ENCODE data around the gene COQ10A.

- TF ChIP-seq EZH2 (IDR thresholded peaks at IDR 0.05; ENCODE audit: borderline replicate concordance, control insufficient read depth, low read depth, low read length), result no peak
- TF ChIP-seq ZNF274 (IDR thresholded peaks at IDR 0.05; ENCODE audit: insufficient read depth, insufficient read length), result no peak
- no peak for TF ChIP-seq RBBP5 (conservative IDR thresholded peaks at IDR 0.05)
- TF ChIP-seq KDM1A (IDR thresholded peaks at IDR 0.05; ENCODE audit: borderline replicate concordance), result no peak
- TF ChIP-seq POLR2A (IDR thresholded peaks at IDR 0.05; ENCODE audit: low read depth, low read length), result no peak
- no peak for TF ChIP-seq CTCF (IDR thresholded peaks at IDR 0.05 in 2 of 3, conservative IDR thresholded peaks at IDR 0.05 in 1 of 3; ENCODE audit: control insufficient read depth in 2 of 3, extremely low read depth in 1 of 3, insufficient read depth in 1 of 3, low read depth in 3 of 3, low read length in 3 of 3)
- TF ChIP-seq ZNF207 (IDR thresholded peaks at IDR 0.05; ENCODE audit: borderline replicate concordance), result no peak
- no peak for TF ChIP-seq SUZ12 (IDR thresholded peaks at IDR 0.05; ENCODE audit: unreplicated experiment)
- TF ChIP-seq, protein P1, sequence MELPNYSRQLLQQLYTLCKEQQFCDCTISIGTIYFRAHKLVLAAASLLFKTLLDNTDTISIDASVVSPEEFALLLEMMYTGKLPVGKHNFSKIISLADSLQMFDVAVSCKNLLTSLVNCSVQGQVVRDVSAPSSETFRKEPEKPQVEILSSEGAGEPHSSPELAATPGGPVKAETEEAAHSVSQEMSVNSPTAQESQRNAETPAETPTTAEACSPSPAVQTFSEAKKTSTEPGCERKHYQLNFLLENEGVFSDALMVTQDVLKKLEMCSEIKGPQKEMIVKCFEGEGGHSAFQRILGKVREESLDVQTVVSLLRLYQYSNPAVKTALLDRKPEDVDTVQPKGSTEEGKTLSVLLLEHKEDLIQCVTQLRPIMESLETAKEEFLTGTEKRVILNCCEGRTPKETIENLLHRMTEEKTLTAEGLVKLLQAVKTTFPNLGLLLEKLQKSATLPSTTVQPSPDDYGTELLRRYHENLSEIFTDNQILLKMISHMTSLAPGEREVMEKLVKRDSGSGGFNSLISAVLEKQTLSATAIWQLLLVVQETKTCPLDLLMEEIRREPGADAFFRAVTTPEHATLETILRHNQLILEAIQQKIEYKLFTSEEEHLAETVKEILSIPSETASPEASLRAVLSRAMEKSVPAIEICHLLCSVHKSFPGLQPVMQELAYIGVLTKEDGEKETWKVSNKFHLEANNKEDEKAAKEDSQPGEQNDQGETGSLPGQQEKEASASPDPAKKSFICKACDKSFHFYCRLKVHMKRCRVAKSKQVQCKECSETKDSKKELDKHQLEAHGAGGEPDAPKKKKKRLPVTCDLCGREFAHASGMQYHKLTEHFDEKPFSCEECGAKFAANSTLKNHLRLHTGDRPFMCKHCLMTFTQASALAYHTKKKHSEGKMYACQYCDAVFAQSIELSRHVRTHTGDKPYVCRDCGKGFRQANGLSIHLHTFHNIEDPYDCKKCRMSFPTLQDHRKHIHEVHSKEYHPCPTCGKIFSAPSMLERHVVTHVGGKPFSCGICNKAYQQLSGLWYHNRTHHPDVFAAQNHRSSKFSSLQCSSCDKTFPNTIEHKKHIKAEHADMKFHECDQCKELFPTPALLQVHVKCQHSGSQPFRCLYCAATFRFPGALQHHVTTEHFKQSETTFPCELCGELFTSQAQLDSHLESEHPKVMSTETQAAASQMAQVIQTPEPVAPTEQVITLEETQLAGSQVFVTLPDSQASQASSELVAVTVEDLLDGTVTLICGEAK (IDR thresholded peaks at IDR 0.05; ENCODE audit: borderline replicate concordance), result no peak
- no peak for TF ChIP-seq IKZF2 (IDR thresholded peaks at IDR 0.05)
- TF ChIP-seq NBN (IDR thresholded peaks at IDR 0.05), result no peak
- TF ChIP-seq GABPA (IDR thresholded peaks at IDR 0.05; ENCODE audit: low read depth), result no peak
- TF ChIP-seq EP300 (IDR thresholded peaks at IDR 0.05; ENCODE audit: borderline replicate concordance in 1 of 2, control insufficient read depth in 1 of 2, low read depth in 2 of 2, low read length in 2 of 2), result no peak
Observed at GRCh38 chr12:56298828-56299227, 32.1 kb downstream of the COQ10A start.
